Endometrium (tissue), 2 donors: ENCODE data around the gene ZCCHC24.

Experiments used
- FAIRE-seq: peaks from 2 replicates; lab custom pipeline; 2012; peaks lifted over from hg19 to GRCh38; lab: Jason Lieb, UNC
- donor health status: control.
- donor health status: control.

ZCCHC24 gene

DNA sequence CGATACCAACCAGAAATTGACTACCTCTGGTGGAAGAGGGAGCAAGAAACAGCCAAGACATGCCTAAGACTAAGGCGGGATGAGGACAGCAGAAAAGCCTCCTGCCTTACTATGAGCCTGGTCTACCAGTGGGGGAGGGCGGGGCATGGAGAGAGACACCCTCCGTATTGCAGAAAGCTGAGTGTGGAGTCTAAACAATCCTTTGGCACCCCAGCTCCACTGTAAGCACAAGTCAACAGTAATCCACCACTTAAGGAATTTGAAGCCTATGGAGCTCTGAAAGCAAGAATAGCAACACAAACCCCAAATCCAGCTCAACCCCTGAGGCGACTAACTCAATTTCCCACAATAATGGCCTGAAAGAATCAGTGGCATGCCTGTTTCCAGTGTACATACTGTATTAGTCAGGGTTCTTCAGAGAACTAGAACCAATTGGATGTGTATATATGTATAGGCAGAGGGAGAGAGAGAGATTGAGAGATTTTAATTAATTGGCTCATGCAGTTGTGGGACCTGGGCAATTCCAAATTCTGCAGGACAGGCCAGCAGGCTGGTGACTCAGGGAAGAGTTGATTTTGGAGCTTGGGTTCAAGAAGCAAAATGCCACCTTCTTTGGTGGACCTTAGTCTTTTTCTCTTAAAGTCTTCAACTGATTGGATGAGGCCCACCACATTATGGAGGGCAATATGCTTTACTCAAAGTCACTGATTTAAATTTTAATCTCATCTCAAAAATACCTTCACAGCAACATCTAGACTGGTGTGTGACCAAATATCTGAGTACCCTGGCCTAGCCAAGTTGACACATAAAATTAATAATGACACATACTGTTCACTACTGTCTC, 84.7 kb downstream of the ZCCHC24 start:
- no peak for FAIRE-seq

GRCh38 chr10:79359816-79360498, 85.5 kb downstream of the ZCCHC24 start:
- FAIRE-seq: no peak

DNA sequence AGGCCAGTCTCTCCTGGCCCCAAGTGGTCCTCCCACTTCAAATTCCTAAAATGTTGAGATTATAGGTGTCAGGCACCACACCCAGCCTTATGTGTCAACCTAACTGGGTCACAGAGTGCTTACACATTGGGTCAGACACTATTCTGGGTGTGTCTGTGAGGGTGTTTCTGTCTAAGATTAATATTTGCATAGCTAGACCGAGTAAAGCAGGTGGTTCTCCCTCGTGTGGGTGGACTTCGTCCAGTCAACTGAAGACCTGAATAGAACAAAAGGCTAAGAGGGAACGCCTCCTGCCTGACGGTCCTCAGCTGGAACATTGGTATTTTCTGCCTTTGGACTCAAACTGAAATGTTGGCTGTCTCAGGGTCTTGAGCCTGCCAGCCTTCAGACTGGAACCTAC, 86.6 kb downstream of the ZCCHC24 start:
- no peak for FAIRE-seq

- FAIRE-seq: no peak
These were observed 88.2 kb downstream of the ZCCHC24 start for GRCh38 chr10:79357180-79357579.

DNA sequence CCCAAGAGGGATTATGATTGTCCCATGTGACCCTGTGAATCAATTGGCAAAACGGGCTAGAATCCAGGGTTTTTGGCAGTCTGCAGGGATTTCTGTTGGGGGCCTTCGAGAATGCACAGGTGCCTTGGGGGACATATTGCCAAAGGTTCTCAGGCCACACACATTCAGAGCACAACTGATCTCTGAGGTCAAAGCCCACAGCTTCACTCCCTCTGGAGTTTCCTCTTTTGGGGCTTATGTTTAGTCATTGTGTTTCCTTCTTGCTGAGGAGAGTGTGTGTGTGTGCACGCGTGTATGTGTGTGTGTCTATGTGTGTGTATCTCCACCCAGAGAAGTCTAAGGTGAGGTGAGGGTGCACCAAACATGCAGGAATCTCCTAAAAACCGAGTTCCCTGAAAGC, 89.3 kb downstream of the ZCCHC24 start:
- no peak for FAIRE-seq

DNA sequence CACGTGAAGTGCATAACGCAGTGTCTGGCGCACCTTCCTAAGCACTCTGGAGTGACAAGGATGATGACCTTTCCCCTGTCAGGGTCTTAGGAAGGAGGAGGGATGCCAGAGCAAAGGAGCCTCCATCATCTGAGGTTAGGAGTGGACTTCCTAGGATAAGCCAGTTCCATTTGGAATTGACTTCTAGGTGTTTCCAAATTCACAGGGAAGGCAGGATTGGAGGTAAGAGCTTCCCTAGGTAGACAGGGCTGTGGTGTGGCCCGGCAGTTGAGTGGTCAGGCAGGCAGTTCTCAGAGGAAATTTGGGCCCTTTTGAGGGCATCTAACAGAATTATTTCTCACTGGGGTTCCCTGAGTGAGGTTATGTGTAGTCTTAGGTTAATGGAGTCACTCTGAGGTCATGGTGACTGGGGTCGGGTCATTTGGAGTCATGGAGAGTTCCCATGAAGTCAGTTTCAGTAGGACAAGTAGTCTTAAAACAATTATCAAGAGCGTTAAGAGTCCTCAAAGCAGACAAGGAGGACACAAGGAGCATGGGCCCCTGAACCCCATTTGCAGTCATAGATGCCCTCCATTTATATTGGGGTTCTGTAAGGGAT, 89.9 kb downstream of the ZCCHC24 start:
- FAIRE-seq: no peak

DNA sequence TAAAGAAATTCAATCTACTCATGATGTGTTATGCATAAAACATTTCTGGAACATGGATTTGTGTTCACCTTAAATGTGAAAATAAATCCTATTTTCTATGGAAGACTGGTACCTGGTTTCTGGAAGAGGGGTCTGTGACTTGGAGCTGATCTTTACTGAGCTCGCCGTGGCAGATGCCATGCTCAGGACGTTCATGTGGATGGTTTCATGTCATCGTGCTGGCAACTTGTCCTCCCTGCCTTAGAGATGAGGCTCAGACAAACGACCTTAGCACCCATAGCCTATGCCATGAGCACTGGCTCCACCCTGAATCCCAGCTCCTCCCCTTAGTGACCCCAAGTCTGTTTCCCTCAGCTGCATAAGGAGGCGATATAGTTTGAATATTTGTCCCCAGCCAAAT, 90.8 kb downstream of the ZCCHC24 start:
- no peak for FAIRE-seq

- no peak for FAIRE-seq
These were observed 91.3 kb downstream of the ZCCHC24 start for GRCh38 chr10:79354141-79354540.

- no peak for FAIRE-seq
These were observed 91.7 kb downstream of the ZCCHC24 start for GRCh38 chr10:79353726-79354125.

DNA sequence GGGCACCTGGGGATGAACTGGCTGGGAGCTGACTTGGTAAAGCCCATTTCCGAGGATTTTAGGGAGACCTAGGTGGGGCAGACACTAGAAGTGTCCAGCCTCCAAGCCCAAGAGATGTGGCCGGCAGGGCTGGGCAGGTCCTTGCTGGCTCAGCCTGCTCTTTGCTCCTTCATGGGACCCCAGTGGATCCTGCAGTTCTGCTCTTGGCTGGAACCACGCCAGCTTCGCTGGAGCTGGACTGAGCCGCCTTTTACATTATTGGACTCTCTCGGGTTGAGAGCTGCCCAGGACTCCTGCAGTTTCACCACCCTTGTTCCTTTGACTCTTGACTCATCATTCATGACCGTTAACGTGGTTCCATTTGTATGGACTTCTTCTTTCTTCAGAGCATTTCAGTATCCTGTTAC, 92.4 kb downstream of the ZCCHC24 start:
- no peak for FAIRE-seq

DNA sequence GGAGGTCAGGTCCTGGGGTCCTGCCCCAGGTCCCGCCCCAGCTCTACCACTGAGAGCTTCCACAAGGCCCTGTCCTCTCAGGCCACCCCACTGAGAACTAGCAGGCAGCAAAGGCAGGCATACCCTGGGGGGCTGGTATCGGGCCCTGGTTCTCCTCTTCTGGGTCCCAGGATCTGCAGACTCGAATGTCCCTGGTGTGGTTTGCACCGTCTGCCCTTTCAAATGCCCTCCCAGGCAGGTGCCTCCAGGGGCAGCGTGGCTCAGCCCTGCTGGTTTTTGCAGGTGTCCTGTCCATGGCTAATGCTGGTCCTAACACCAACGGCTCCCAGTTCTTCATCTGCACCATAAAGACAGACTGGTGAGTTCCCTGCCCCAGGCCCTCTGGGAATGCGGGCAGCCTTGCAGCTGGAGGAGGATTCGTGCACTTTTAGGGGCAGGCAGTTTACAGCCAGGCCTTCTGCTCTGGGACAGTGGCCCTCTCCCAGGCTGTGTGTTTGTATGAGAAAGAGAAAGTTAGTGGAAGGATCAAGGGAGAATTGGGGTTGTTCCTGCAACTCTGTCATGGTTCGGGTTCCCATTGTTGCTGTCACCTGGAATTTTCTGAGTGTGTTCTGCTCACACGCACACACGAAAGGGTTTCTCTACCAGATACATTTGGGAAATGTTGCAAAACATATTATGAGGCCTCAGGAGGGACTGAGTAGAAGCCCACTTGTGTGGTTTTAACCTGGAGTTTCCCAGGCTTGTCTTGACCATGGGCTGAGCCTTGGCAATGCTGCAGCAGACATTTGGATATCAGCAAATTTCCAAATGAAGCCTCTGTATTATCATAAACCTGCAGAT, 93.2 kb downstream of the ZCCHC24 start:
- FAIRE-seq: no peak

DNA sequence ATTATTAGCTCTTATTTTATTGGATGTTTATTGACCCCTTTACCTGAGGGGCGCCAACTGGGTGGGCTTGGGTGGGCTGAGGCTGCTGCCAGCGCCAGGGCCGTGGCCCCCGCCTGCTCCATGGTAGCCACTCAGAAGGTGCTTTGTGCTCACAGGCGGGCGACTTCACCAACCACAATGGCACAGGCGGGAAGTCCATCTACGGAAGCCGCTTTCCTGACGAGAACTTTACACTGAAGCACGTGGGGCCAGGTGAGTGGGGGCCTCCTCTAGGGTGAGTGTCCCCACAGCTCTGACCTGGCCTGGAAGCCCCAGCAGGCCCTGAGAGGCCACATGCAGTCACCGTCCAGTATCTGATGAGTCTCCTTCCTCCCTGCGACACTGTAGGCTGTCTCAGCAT, 94.1 kb downstream of the ZCCHC24 start:
- FAIRE-seq: no peak

DNA sequence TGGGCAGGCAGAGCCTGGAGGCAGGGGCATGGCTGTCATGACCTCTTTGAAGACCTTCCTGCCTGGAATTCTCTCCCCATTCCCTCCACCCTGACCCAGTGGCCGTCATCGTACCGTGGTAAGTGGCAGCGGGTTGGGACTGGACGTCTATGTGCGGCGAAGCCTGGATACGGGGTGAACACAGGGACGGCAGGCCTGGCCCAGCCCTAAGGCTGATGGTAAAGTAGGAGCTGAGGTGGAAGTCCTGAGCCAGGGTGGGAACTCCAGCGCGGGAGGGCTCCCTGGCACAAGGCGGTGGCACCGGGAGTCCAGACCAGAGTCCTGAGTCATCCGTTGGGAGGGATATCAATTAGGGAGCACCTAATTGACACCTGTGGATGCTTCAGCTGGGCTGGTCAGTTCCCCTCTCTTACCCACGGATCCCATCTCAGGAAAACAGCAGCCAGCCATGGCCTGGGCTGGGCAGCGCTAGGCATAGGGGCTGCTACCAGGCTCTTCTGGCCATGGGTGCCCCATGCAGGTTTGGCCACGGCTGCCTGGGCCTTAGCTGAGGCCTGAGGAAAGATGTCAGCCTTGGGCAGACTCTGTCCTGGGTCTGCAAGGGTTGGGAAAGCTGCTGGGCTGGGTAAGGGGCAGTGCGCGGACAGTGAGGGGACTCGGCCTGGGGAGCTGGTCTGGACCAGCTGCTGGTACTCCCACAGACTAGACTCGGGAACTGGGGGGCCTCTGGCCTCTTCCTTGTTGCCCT, 94.8 kb downstream of the ZCCHC24 start:
- FAIRE-seq: no peak

DNA sequence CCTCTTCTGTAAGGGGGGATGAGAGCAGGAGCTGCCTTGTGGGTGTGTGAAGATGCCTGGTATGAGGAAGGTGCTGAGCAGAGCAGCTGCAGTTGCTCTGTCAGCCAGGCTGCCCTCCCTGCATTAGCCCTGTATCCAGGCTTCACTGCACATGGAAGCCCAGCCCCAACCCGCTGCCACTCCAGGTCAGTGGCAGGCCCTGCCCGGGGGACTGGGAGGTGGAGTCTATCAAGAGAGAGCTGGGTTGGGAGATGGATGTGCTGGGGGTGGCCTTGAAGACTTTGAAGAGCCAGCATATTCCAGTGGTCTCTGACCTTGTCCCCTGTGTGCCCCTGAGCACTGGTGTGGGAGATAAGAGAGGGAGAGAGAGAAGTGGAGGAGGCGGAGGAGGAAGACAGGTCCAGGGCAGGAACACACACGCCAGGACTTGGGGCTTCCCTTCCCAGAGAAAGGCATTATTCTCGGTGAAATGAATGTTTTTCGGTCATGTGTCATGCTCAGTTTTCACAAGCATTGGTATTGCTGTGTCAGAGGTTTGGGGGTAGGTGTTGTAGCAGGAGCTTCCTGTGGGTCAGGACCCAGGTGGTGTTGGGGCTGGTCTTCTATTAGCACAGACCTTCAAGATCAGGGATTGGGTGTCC, 95.5 kb downstream of the ZCCHC24 start:
- no peak for FAIRE-seq

- FAIRE-seq: no peak
These were observed 96.3 kb downstream of the ZCCHC24 start for GRCh38 chr10:79349072-79349491.

DNA sequence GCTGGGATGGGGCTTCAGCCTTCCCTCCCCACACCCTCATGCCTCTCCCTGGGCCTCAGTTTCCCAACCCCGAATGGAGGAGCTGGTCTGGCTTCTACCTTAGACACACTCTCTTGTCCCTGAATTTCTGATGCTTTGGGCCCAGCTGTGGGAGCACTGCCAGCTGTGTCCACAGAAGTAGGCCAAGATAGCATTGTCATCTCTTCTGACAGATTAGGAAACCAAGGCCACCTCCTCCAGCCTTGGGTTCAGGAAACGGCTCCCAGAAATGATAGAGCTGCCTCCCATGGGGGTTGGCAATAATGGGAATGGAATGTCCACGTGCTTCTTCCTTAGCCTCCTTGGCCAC, 96.8 kb downstream of the ZCCHC24 start:
- no peak for FAIRE-seq

DNA sequence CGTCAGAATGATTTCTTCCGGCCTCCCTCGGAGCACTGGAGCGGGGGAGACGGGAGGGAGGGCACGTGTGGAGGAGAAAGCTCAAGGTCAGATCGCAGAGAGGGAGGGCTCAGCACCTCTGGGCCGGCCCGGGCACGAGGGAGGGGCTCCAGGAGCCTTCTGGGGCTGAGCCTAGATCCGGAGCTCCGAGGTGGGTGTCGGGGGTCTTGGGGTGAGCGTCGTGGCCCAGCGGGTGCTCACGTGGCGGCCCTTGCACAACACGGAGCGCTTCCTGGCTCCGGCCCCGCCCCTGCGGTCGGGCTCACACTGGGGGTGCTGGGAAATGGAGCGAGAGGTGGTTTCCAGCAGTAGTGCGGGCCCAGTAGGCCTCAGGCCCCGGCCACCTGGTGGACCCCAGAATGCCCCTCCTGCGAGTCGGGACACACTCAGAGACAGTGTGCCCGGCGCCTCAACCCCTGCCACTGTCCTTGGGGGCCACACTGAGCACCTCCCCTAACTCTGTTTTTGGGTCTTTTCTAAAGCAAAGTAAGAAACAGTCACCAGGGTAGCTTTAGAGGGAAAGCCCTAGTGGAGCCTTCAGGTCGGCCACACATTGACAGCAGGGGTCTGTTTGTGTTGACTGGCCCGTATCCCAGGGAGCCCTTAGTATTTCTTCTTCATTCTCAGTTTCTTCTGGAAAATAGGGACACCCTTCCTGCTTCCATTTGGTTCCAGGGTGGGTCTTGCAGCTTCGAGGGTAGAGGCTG, 97.4 kb downstream of the ZCCHC24 start:
- no peak for FAIRE-seq

DNA sequence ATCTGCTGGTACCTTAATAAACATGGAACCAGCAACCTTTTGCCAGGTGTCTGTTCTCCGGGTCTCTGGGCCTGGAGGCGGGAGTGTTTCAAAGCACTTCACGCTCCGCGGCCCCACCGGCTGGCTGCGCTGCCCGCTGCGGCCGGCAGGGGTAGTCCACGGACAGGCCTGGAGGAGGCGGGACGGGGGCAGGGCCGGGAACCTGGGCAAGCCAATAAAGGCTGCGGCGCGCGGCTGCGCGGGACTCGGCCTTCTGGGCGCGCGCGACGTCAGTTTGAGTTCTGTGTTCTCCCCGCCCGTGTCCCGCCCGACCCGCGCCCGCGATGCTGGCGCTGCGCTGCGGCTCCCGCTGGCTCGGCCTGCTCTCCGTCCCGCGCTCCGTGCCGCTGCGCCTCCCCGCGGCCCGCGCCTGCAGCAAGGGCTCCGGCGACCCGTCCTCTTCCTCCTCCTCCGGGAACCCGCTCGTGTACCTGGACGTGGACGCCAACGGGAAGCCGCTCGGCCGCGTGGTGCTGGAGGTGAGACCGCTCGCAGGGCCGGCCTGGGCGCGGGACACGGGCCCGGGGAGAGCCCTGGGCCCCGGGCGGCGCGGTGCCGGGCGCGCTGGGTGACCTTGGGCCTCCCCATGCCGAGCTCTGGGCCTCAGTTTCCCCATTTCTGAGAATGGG, 98.1 kb downstream of the ZCCHC24 start, which contains the start of gene PPIF:
PPIF (plus strand) TSS at position 244 of the 668 bp plus-strand sequence; CDS start at position 324, 80 bp downstream.
- no peak for FAIRE-seq

GRCh38 chr10:79346388-79347225, 98.8 kb downstream of the ZCCHC24 start:
- no peak for FAIRE-seq
